NCI-H2029 treated with DMSO at 0.1 percent for 48 hours (cell line): ENCODE data around the gene HCRTR1.

Experiments
- DNase-seq: peaks from one replicate; lab custom pipeline; 2025; lab: John Stamatoyannopoulos, UW

The HCRTR1 gene

GRCh38 chr1:31650161-31651088 lies 32.9 kb downstream of the HCRTR1 start:
- no peak for DNase-seq

- no peak for DNase-seq
Observed at GRCh38 chr1:31651089-31651420, 33.6 kb downstream of the HCRTR1 start.

- no peak for DNase-seq
Observed at GRCh38 chr1:31651766-31652165, 34.3 kb downstream of the HCRTR1 start.

GRCh38 chr1:31652891-31653499 lies 35.5 kb downstream of the HCRTR1 start:
- no peak for DNase-seq

- no peak for DNase-seq
Observed at GRCh38 chr1:31653717-31654473, 36.4 kb downstream of the HCRTR1 start.

GRCh38 chr1:31654474-31654776 lies 36.9 kb downstream of the HCRTR1 start:
- no peak for DNase-seq

GRCh38 chr1:31655104-31655503 lies 37.6 kb downstream of the HCRTR1 start:
- no peak for DNase-seq

- DNase-seq: no peak
Observed at GRCh38 chr1:31655756-31656155, 38.3 kb downstream of the HCRTR1 start.

GRCh38 chr1:31657020-31657804 lies 39.7 kb downstream of the HCRTR1 start:
- no peak for DNase-seq

GRCh38 chr1:31657972-31658510 lies 40.6 kb downstream of the HCRTR1 start:
- DNase-seq: no peak

GRCh38 chr1:31658721-31659120 lies 41.2 kb downstream of the HCRTR1 start:
- DNase-seq: no peak

- DNase-seq: no peak
Observed at GRCh38 chr1:31659889-31660288, 42.4 kb downstream of the HCRTR1 start.

GRCh38 chr1:31660871-31661455 lies 43.5 kb downstream of the HCRTR1 start:
- no peak for DNase-seq

GRCh38 chr1:31661856-31662255 lies 44.4 kb downstream of the HCRTR1 start:
- DNase-seq: no peak

GRCh38 chr1:31662463-31662862 lies 45.0 kb downstream of the HCRTR1 start:
- DNase-seq: no peak

- DNase-seq: no peak
Observed at GRCh38 chr1:31663622-31664452, 46.3 kb downstream of the HCRTR1 start.

- DNase-seq: no peak
Observed at GRCh38 chr1:31664528-31664927, 47.0 kb downstream of the HCRTR1 start.

GRCh38 chr1:31665234-31665878 lies 47.9 kb downstream of the HCRTR1 start:
- no peak for DNase-seq

GRCh38 chr1:31666263-31666963 lies 48.9 kb downstream of the HCRTR1 start:
- no peak for DNase-seq
